Measurements from ENCODE around the gene RAB31.

The RAB31 gene

GRCh38 chr18:9691235-9691634 is 16.9 kb upstream of the RAB31 start:
- DNase-seq (ENCODE audit: low read depth in 2 of 2): no peak

GRCh38 chr18:9694174-9694573 is 13.9 kb upstream of the RAB31 start:
- no peak for DNase-seq (ENCODE audit: low read depth in 2 of 2)

- DNase-seq (ENCODE audit: low read depth in 2 of 2): no peak
These were observed 13.1 kb upstream of the RAB31 start for GRCh38 chr18:9694952-9695495.

DNA sequence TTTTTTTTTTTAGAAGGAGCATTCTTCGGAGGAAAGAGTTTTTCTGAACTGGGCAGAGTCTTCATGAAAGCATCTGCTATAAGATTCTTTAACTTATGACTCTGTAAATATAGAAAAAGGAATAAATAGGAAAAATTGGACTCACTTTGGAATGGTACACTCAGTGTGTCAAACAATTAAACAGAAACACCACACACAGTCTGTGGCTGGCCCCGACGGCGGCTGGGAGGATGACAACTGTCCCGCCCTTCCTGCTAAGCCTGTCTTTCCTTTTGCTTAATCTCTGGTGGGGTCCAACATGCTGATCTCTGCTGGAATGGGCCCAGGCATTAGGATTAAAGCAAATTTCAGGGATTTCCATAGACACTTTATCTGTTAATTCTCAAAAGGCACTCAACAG is 12.5 kb upstream of the RAB31 start:
- no peak for DNase-seq (ENCODE audit: low read depth in 2 of 2)

- no peak for DNase-seq (ENCODE audit: low read depth in 2 of 2)
These were observed 12.0 kb upstream of the RAB31 start for GRCh38 chr18:9696112-9696511.

DNA sequence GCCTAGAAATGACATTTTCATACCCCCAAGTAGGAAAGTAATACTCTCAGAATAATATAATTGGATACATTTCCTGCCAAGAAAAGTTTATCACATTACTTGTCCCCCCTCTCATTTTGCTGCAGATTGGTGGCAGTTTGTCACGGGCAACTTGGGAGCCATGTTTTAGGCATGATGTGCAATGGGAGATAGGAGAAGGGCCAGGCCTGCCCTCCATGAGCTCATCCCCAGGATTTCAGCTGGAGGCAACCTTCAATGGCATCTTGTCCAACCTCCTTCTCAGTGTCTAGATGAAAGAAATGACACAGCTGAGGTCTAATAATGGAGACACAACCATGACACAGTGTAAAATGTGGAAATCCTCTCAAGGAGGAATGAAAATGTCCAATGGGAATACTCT is 11.4 kb upstream of the RAB31 start:
- DNase-seq (ENCODE audit: low read depth in 2 of 2): no peak

DNA sequence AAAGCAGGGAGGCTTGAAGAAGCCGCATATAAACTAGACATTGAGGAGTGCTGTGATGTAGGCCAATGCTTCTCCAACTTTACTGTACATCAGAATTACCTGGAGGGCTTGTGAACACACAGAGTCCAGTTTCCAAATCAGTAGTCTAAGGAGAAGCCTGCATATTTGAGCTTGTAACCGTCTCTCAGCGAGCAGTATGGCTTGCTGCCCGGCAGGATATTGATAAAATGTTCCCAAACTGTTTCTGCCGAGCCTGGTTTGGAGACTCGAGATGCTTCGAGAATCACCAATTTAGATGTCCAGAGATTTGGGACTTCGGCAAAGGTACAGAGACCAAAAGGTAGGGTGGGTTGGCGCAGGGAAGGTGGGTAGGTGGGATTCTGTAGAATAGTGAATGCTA is 11.0 kb upstream of the RAB31 start:
- no peak for DNase-seq (ENCODE audit: low read depth in 2 of 2)

DNA sequence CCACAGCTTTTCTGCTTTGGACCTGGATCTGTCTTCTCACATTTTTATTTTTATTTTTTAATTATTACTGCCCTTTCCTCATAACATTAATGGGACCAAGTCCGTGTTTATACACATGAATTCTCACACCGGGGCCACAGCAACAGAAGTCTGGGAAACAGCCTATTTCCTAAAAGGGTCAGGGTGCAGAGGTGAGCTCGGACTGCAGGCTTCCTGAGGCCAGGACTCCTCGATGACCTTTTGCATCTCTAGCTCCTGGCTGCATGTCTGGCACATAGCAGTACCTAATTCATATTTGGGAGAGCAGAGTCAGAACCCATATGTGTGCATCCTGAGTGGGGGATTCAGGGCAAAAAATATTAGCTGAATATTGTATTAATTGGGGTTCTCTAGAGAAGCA is 9.6 kb upstream of the RAB31 start:
- no peak for DNase-seq (ENCODE audit: low read depth in 2 of 2)

- DNase-seq (ENCODE audit: low read depth in 2 of 2): no peak
These were observed 7.8 kb upstream of the RAB31 start for GRCh38 chr18:9700261-9700796.

DNA sequence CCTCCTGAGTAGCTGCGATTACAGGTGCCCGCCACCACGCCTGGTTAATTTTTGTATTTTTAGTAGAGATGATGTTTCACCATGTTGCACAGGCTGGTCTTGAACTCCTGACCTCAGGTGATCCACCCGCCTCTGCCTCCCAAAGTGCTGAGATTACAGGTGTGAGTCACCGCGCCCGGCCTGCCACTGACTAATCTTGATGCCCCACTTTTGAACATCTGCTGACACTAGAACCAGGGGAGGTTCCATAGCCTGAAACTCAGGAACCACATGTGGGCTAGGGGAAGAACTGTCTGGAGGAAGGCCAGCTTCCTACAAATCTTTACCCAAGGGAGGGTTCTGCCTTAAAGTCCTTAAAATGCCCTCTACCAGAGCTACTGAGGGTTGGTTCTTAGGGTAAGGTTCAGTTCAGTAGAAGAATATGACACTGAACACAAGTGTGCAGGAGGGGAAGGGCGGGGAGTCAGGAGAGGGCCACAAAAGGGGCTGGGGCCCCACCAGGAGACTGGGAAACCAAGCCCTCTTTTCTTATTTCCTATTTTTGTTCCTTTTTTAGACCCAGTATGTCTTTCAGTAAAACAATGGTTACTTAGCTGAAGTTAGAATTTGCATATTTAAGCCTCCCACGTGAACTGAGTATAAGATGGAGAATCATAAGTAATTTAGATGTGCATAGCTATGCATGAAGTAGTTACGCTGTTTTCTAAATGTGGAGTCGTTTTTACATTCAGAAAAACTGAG is 6.3 kb upstream of the RAB31 start:
- DNase-seq (ENCODE audit: low read depth in 2 of 2): no peak

DNA sequence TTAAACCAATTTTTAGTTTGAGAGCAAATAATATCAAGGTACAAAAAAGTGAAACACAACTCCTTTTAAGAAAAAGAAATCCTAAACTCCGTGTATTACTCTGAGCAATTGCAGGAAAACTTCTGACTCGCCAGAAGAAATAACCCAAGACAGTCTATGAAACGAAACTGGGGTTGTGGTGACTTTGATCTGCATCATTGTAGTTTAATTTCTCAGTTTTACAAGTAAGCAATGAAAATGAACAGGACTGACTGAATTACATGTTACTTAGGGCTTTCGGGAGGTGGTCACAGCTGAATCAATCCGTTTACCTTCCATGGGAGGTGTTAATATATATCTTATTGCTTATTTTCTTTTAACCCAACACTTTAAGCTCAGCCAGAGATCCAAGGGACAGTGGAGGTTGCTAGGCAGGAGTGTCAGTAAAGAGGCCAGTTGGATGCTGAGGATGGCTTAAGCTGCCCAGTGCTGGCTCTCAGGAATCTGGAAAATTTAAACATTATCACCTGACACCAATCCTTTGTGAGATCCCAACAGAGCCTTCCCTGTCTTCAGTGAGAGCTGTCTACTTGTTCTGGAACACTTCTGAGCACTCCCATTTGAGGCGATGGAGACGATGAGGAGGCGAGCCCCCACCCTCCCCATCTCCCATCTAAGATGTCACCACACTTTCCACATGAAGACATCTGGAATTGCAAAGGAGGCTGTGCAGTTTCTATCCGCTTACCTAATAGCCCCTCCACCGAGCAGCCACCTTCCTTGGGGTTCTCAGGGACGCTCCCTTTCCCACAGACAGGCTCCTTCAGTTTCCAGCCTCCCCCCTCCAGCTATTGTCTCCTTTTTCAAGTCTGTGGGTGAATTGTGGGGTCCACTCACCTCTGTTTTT is 3.6 kb upstream of the RAB31 start:
- no peak for DNase-seq (ENCODE audit: low read depth in 2 of 2)

DNA sequence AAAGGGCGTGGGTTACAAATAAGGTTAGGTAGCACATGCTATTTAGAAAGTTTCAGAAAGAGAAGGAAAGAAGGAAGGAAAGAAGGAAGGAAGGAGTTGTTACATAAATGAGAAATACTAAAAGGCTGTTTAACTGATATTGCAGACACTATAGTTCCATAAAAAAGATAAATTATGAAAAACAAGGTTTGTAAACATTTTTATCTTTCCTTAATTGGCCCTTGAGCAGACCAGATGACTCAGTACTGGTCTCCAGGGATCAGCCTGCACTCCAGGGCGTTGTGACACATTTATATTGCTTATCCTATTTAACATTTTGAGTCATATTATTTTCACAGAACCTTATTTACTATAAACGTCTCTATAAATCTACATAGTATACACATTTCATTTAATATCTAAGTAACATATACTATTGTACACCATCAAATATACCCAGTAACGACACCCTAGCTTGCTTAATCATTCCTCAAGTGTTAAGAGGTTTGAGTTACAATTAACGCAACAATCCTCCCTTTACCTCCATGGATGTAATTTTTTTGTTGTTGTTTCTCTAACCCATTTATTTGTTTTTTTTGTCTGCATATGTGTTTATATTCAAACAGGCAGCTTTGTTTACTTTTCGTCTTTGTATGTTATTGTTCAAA is 2.8 kb upstream of the RAB31 start:
- DNase-seq (ENCODE audit: low read depth in 2 of 2): no peak

DNA sequence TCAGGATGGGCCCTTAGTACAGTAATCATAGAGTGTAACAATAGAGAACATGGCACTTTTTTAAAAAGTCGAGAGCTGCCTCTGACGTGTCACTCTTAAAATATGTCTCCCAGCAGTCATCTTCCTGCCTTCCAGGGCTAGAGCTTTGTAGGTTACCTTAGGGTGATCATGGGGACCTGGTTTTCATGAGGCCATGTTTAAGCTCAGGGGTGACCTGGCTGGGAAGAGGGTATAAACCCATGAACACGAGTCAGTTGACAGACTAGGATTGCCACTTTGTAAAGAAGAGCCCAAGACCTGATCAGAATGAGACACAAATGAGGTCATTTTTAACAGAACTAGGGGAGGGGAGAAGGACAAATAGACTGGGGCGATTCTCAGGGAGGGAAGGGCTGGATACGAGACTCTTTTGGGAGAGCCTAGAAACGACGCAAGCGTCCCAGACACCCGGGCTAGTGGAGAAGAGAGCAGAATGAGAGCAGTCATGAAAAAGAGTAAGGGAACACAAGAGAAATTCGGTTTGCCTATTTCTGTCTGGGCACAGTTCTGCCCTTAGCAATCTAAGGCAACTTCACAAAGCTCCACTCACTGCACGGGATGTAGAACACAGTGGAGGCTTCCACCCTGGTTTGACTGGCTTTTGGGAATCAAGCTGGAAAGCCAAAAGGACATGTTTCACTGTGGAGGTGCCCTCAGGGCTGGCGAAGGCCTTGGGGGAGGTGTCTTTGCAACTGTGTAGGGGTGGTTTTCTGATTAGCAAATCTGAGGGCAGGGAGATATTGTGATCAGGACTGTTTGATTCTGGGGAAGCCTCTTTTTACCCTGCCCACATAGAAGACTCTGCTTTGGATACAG is 1.8 kb upstream of the RAB31 start:
- DNase-seq (ENCODE audit: low read depth in 2 of 2): no peak

GRCh38 chr18:9707381-9708056 is 582 bp upstream of the RAB31 start:
- DNase-seq (ENCODE audit: low read depth in 2 of 2): no peak

DNA sequence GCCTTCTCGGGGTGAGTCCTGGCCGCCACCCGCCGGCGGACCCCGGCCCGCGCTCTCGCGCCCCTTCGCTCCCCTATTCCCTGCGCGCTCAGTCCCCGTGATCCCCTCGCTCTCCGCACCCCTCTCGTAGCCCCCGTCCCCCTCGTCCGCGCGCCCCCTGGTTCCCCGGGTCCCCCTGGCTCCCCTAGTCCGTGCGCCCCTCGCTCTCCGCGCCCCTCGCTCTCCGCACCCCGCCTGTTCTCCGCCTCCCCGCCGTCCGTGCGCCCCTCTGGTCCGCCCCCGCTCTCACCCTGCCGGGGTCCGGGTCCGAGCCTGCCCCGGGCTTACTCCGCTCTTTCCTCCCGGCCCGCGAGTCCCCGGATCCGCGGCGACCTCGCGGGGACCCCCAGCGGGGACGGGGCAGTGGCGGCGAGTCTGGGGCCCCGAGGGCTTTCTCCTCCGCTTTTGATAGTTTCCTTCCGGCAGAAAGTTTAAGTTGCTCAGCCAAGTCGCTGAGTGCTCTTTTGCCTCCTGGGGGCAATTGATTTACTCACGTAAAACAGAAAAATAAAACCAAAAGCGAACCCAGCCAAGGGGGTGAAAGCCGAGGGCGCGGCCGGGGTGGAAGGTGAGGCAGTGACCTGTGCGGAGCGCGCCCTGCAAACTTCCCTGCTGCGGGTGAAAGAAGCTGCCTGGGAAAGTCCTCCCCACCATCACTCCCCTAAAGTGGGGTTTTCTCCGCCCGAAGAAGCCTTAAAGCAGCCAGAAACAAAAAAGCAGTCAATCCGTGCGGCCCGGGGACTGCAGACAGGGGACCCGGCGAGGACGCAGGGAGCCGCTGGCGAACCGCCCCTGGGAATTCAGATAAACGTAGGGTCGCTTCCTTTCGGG is 568 bp downstream of the RAB31 start:
- no peak for DNase-seq (ENCODE audit: low read depth in 2 of 2)

DNA sequence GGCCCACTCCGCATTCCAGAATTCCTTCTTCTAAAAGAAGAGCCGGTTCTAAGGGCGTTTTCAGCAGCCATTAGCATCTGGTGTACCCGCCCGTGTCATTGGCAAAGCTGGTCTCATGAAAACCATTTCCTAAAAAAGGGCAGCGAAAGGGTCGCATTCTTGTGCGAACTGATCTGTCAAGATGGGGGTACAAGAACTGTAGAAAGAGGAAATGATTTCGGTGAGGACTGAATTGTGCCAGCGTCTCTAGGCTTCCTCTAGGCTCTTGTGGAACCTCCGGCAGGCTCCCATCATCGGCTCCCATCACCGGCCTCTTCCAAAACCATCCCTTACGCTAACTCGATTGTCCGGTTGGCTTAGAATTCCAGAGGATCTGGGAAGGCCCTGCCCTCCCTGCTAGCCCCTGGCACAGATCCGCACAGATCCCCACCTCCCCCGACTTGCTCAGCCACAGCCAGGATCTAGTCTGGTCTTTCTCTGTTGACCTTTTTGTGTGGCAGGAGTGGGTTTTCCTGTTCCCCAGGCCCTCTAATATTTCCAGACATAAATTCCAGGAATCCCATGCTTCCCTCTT is 1.3 kb downstream of the RAB31 start:
- DNase-seq (ENCODE audit: low read depth in 2 of 2): no peak

GRCh38 chr18:9710037-9710436 is 1.9 kb downstream of the RAB31 start:
- no peak for DNase-seq (ENCODE audit: low read depth in 2 of 2)

GRCh38 chr18:9711361-9712129 is 3.4 kb downstream of the RAB31 start:
- DNase-seq (ENCODE audit: low read depth in 2 of 2): no peak
